SK-N-SH (cell line): ENCODE measurements around the gene ABCC11. TPM values are rescaled to one million over a fixed set of nuclear protein-coding genes. Genes with fewer than 3 reads are reported as not detected.

Experiments used
- CTCF ChIA-PET: fragments of 300-600, 350-600 bp; formaldehyde crosslinking; extraction: SDS; loops from one replicate; lab custom pipeline; 2021; lab: Yijun Ruan, JAX
- POLR2A ChIA-PET: fragments of 350-600 bp; sonication (Branson Sonifier 250); formaldehyde crosslinking; extraction: SDS; loops from one replicate; lab custom pipeline; 2020; ENCODE audit warnings: antibody characterized with exemption, inconsistent platforms; lab: Yijun Ruan, JAX
- DNase-seq: peaks from one replicate; pipeline ENCODE4 v3.0.0; 2012
- H2AFZ ChIP-seq: fragments of 200-600 bp; sonication (generic); 2 replicates; pipeline ENCODE4 v1.8.1; 2016; ENCODE audit warnings: antibody characterized with exemption, mild to moderate bottlenecking, low read depth
- H3F3A ChIP-seq: fragments of 200-600 bp; sonication (generic); replicated peaks from 2 replicates; pipeline ENCODE3; 2016; ENCODE audit warnings: antibody characterized with exemption, mild to moderate bottlenecking; ENCODE audit not compliant: insufficient read depth
- H3K27ac ChIP-seq, 2 experiments: fragments of 200-500 bp in 1 of 2; fragments of 200-600 bp in 1 of 2; sonication (Bioruptor generic) in 1 of 2; sonication (generic), shearing (Covaris generic) in 1 of 2; 2 replicates each; pipeline versions ENCODE4 v1.5.1 to v1.6.1; 2014 to 2016; ENCODE audit warnings: low read depth in 2 of 2, inconsistent platforms in 1 of 2, low read length in 1 of 2, mild to moderate bottlenecking in 1 of 2, mixed read lengths in 1 of 2
- H3K27me3 ChIP-seq: fragments of 200-600 bp; sonication (generic), shearing (Covaris generic); 2 replicates; pipeline ENCODE4 v1.6.1; 2016; ENCODE audit warnings: mixed run types; ENCODE audit not compliant: insufficient read depth
- H3K36me3 ChIP-seq, 2 experiments: fragments of 200-500 bp in 1 of 2; fragments of 200-600 bp in 1 of 2; sonication (Bioruptor generic) in 1 of 2; sonication (generic) in 1 of 2; replicated peaks in 1 of 2; 2 replicates each; pipeline versions ENCODE3 to v1.5.1; 2014 to 2016; ENCODE audit warnings: low read length in 1 of 2, mild to moderate bottlenecking in 1 of 2; ENCODE audit not compliant: insufficient read depth in 2 of 2, control insufficient read depth in 1 of 2
- H3K4me1 ChIP-seq, 2 experiments: fragments of 200-500 bp in 1 of 2; fragments of 200-600 bp in 1 of 2; sonication (Bioruptor generic) in 1 of 2; sonication (generic), shearing (Covaris generic) in 1 of 2; 2 replicates each; pipeline versions ENCODE4 v1.5.1 to v1.6.1; 2014 to 2016; ENCODE audit warnings: low read depth in 1 of 2, low read length in 1 of 2, mixed run types in 1 of 2; ENCODE audit not compliant: insufficient read depth in 2 of 2, control insufficient read depth in 1 of 2
- H3K4me2 ChIP-seq: fragments of 200-600 bp; sonication (generic), shearing (Covaris generic); 2 replicates; pipeline ENCODE4 v1.6.1; 2017; ENCODE audit warnings: mixed run types
- H3K4me3 ChIP-seq, 2 experiments: fragments of 200-500 bp in 1 of 2; fragments of 200-600 bp in 1 of 2; sonication (Bioruptor generic) in 1 of 2; sonication (generic), shearing (Covaris generic) in 1 of 2; 2 replicates each; pipeline versions ENCODE4 v1.5.1 to v1.8.1; 2014 to 2016; ENCODE audit warnings: low read depth in 2 of 2, inconsistent platforms in 1 of 2, low read length in 1 of 2, mild to moderate bottlenecking in 1 of 2, mixed read lengths in 1 of 2, moderate library complexity in 1 of 2
- H3K79me2 ChIP-seq: fragments of 200-600 bp; sonication (generic); 2 replicates; pipeline ENCODE4 v1.8.1; 2017; ENCODE audit warnings: mild to moderate bottlenecking; ENCODE audit not compliant: insufficient read depth
- H3K9ac ChIP-seq: fragments of 200-600 bp; sonication (generic); 2 replicates; pipeline ENCODE4 v1.6.1; 2017; ENCODE audit warnings: mixed run types
- H3K9me2 ChIP-seq: fragments of 200-600 bp; sonication (generic); 2 replicates; pipeline ENCODE4 v1.6.1; 2017; ENCODE audit warnings: mixed run types
- H3K9me3 ChIP-seq: fragments of 200-600 bp; sonication (generic); 2 replicates; pipeline ENCODE4 v1.6.1; 2017; ENCODE audit warnings: mixed run types, mild to moderate bottlenecking, moderate library complexity
- H4K20me1 ChIP-seq: fragments of 200-600 bp; sonication (generic); 2 replicates; pipeline ENCODE4 v1.6.1; 2017; ENCODE audit warnings: mild to moderate bottlenecking, mixed run types; ENCODE audit not compliant: insufficient read depth
- ELF1 ChIP-seq: IDR thresholded peaks from 2 replicates; pipeline ENCODE4 v1.4.0; 2012
- FOSL2 ChIP-seq: IDR thresholded peaks from 2 replicates; pipeline ENCODE4 v1.4.0; 2012; ENCODE audit warnings: low read depth, mild to moderate bottlenecking, moderate library complexity, borderline replicate concordance
- FOXJ3 ChIP-seq: sonication (generic); formaldehyde crosslinking; IDR thresholded peaks from 2 replicates; pipeline ENCODE4 v1.5.1; 2020; ENCODE audit warnings: mild to moderate bottlenecking, missing genetic modification reagents
- JUND ChIP-seq: IDR thresholded peaks from 2 replicates; pipeline ENCODE4 v1.4.0; 2012
- NRF1 ChIP-seq: IDR thresholded peaks from 2 replicates; pipeline ENCODE4 v1.6.1; 2012; ENCODE audit warnings: low read depth, mild to moderate bottlenecking, low read length
- POLR2AphosphoS5 ChIP-seq: IDR thresholded peaks from 2 replicates; pipeline ENCODE4 v1.6.1; 2012; ENCODE audit warnings: low read depth, low read length
- RXRA ChIP-seq: IDR thresholded peaks from 2 replicates; pipeline ENCODE4 v1.4.0; 2012; ENCODE audit warnings: low read depth, mild to moderate bottlenecking, borderline replicate concordance
- SIN3A ChIP-seq: IDR thresholded peaks from 2 replicates; pipeline ENCODE4 v1.6.1; 2012; ENCODE audit warnings: low read depth, mild to moderate bottlenecking, low read length, moderate library complexity, borderline replicate concordance
- SMC3 ChIP-seq: IDR thresholded peaks from 2 replicates; pipeline ENCODE4 v1.6.1; 2012; ENCODE audit warnings: low read depth, low read length, improper control_type of control experiment
- TAF1 ChIP-seq: IDR thresholded peaks from 2 replicates; pipeline ENCODE4 v1.6.1; 2012; ENCODE audit warnings: low read depth, mild to moderate bottlenecking, low read length, moderate library complexity, borderline replicate concordance
- TCF12 ChIP-seq: IDR thresholded peaks from 2 replicates; pipeline ENCODE4 v1.4.0; 2012
- YY1 ChIP-seq: IDR thresholded peaks from 2 replicates; pipeline ENCODE4 v1.4.0; 2012; ENCODE audit warnings: low read depth, mild to moderate bottlenecking
- WGBS: methylation state at CpG from one replicate; pipeline ENCODE4 v1.1.6; 2017; ENCODE audit warnings: low lambda C conversion rate; 5-methylcytosine and 5-hydroxymethylcytosine counted together
- polyA plus RNA-seq, 3 experiments: library from polyadenylated mRNA; depleted of rRNA; stranded (reverse); fragments of >200 nt; gene quantifications; 2 replicates each; pipeline ENCODE4 v1.2.3, GENCODE V29; 2012
- TF ChIP-seq, protein P1 (sequence below): fragments of 200-600 bp; sonication (generic); IDR thresholded peaks from 2 replicates; pipeline ENCODE4 v1.6.1; 2017; ENCODE audit warnings: antibody characterized with exemption, mild to moderate bottlenecking, moderate library complexity
- TF ChIP-seq, protein P2 (sequence below): fragments of 150-350 bp; IDR thresholded peaks from 2 replicates; pipeline ENCODE4 v1.6.1; 2016; ENCODE audit warnings: mild to moderate bottlenecking, low read depth, low read length
- TF ChIP-seq, protein P3 (sequence below): IDR thresholded peaks from 2 replicates; pipeline ENCODE4 v1.4.0; 2012; ENCODE audit warnings: low read depth, borderline replicate concordance
- TF ChIP-seq, protein P4 (sequence below): IDR thresholded peaks from 2 replicates; pipeline ENCODE4 v1.4.0; 2012; ENCODE audit warnings: low read depth, borderline replicate concordance
- TF ChIP-seq, protein P5 (sequence below): IDR thresholded peaks from 2 replicates; pipeline ENCODE4 v1.6.1; 2012; ENCODE audit warnings: mild to moderate bottlenecking, low read depth, low read length, moderate library complexity

ABCC11 gene
- polyA plus RNA-seq, 1 of the 3 experiments (the other 2 are of a cell fraction) = 0.07 TPM

DNA sequence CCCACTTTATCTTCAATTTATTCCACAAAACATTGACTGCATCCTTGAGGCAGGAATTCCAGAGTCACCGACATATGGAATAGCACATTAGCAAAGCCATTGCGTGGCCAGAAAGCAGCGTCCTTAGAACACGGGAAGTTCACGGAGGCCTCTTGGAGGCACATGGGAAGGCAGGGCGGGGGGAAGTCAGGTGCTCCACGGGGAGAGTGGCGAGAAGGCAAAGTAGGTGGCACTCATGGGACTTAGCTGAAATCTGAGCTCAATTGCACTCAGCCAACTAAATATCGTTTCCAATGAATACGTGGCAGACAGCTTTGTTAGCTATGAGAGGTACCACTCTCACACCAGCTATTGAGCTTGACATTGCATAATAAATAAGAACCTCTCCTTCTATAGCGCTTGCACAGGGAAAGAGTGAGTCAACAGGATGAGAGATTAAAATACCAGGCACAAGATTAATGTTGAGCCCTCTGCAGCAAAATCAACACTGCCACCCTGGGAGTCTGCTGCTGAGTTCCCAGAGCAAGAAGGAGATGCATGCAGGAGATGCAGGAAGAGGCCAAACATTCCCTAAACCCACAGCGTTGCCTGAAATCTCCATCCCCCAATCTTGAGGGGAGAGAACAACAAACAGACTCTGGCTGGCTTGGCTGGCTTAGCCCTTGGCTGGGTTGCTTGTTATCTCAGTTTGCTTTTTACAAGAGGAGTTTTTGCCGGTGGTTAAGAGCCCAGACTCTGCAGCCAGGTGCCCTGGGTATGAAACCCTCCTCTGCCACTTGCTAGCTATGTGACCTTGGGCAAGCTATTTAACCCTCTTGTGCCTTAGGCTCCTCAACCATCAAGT lies 120.3 kb downstream of the ABCC11 start (continued):
- TF ChIP-seq TAF1 (no peak), RXRA (peak; percentile 90; the same call in 1 of the 2 replicates)
- TF ChIP-seq, protein P1, sequence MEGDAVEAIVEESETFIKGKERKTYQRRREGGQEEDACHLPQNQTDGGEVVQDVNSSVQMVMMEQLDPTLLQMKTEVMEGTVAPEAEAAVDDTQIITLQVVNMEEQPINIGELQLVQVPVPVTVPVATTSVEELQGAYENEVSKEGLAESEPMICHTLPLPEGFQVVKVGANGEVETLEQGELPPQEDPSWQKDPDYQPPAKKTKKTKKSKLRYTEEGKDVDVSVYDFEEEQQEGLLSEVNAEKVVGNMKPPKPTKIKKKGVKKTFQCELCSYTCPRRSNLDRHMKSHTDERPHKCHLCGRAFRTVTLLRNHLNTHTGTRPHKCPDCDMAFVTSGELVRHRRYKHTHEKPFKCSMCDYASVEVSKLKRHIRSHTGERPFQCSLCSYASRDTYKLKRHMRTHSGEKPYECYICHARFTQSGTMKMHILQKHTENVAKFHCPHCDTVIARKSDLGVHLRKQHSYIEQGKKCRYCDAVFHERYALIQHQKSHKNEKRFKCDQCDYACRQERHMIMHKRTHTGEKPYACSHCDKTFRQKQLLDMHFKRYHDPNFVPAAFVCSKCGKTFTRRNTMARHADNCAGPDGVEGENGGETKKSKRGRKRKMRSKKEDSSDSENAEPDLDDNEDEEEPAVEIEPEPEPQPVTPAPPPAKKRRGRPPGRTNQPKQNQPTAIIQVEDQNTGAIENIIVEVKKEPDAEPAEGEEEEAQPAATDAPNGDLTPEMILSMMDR = no peak
- TF ChIP-seq, protein P2, sequence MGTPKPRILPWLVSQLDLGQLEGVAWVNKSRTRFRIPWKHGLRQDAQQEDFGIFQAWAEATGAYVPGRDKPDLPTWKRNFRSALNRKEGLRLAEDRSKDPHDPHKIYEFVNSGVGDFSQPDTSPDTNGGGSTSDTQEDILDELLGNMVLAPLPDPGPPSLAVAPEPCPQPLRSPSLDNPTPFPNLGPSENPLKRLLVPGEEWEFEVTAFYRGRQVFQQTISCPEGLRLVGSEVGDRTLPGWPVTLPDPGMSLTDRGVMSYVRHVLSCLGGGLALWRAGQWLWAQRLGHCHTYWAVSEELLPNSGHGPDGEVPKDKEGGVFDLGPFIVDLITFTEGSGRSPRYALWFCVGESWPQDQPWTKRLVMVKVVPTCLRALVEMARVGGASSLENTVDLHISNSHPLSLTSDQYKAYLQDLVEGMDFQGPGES = no peak
- TF ChIP-seq, protein P3, sequence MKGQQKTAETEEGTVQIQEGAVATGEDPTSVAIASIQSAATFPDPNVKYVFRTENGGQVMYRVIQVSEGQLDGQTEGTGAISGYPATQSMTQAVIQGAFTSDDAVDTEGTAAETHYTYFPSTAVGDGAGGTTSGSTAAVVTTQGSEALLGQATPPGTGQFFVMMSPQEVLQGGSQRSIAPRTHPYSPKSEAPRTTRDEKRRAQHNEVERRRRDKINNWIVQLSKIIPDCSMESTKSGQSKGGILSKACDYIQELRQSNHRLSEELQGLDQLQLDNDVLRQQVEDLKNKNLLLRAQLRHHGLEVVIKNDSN = 0 out of 2 replicates have a peak, but pooled peaks have one; percentile 5

DNA sequence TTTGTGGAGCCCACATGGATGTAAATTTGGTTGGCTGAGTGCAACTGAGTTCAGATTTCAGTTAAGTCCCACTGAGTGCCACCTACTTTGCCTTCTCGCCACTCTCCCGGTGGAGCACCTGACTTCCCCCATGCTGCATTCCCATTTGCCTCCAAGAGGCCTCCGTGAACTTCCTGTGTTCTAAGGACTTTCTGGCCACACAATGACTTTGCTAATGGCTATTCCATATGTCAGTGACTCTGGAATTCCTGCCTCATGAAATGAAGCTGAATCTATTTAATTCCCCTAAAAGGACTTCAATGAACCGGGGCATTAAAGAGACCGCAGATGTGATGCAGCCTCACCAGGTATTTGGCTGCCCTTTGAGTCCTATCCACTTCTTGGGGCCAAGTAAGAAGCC lies 121.5 kb downstream of the ABCC11 start:
- Histone ChIP-seq H3K4me2 (0 out of 2 replicates have a peak overlapping the region, but pooled peaks have one; percentile 24), H3F3A (peaks cover 28% of the 10 kb centered on the region), H3K27ac (peak overlapping the region in 1 of 2 experiments; percentile 98; a peak in 2 of 4 replicates), H4K20me1 (no peaks in the 10 kb centered on the region), H3K9me2 (no peaks in the 10 kb centered on the region), H3K9ac (no peak overlapping the region), H3K4me1 (peaks cover 7 to 35% of the 10 kb centered on the region in 2 experiments; a peak in 3 of 4 replicates), H3K9me3 (no peaks in the 10 kb centered on the region), H2AFZ (no peak overlapping the region), H3K27me3 (no peaks in the 10 kb centered on the region), H3K79me2 (no peaks in the 10 kb centered on the region), H3K36me3 (no peaks in the 10 kb centered on the region), H3K4me3 (no peak overlapping the region)
- TF ChIP-seq YY1 (no peak), FOSL2 (no peak), FOXJ3 (no peak), TCF12 (no peak), JUND (no peak), POLR2AphosphoS5 (no peak), SIN3A (no peak), NRF1 (no peak), TAF1 (no peak), ELF1 (no peak), SMC3 (no peak)
- TF ChIP-seq, protein P4, sequence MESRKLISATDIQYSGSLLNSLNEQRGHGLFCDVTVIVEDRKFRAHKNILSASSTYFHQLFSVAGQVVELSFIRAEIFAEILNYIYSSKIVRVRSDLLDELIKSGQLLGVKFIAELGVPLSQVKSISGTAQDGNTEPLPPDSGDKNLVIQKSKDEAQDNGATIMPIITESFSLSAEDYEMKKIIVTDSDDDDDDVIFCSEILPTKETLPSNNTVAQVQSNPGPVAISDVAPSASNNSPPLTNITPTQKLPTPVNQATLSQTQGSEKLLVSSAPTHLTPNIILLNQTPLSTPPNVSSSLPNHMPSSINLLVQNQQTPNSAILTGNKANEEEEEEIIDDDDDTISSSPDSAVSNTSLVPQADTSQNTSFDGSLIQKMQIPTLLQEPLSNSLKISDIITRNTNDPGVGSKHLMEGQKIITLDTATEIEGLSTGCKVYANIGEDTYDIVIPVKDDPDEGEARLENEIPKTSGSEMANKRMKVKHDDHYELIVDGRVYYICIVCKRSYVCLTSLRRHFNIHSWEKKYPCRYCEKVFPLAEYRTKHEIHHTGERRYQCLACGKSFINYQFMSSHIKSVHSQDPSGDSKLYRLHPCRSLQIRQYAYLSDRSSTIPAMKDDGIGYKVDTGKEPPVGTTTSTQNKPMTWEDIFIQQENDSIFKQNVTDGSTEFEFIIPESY = no peak
- TF ChIP-seq, protein P5, sequence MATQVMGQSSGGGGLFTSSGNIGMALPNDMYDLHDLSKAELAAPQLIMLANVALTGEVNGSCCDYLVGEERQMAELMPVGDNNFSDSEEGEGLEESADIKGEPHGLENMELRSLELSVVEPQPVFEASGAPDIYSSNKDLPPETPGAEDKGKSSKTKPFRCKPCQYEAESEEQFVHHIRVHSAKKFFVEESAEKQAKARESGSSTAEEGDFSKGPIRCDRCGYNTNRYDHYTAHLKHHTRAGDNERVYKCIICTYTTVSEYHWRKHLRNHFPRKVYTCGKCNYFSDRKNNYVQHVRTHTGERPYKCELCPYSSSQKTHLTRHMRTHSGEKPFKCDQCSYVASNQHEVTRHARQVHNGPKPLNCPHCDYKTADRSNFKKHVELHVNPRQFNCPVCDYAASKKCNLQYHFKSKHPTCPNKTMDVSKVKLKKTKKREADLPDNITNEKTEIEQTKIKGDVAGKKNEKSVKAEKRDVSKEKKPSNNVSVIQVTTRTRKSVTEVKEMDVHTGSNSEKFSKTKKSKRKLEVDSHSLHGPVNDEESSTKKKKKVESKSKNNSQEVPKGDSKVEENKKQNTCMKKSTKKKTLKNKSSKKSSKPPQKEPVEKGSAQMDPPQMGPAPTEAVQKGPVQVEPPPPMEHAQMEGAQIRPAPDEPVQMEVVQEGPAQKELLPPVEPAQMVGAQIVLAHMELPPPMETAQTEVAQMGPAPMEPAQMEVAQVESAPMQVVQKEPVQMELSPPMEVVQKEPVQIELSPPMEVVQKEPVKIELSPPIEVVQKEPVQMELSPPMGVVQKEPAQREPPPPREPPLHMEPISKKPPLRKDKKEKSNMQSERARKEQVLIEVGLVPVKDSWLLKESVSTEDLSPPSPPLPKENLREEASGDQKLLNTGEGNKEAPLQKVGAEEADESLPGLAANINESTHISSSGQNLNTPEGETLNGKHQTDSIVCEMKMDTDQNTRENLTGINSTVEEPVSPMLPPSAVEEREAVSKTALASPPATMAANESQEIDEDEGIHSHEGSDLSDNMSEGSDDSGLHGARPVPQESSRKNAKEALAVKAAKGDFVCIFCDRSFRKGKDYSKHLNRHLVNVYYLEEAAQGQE = no peak
- TF ChIP-seq, protein P2 = no peak
- DNase-seq = no peak
- whole genome bisulfite sequencing = 95% methylated on average over 5 of the region's 5 CpGs
- ChIA-PET CTCF (interaction anchor here (1.5 to 2.0 kb wide), 3 partner anchors 8 to 30 kb away, joined by 4 to 7 read pairs (median 6); partner anchors contain the start of gene ABCC12), POLR2A (no interaction called here)
